Stimulated activated CD4-positive, alpha-beta T cell treated with anti-CD3 and anti-CD28 coated beads, Interleukin-15, amount 100 ng/mL, for 24 hours (primary cell): ENCODE measurements around the gene IL10RB.

Experiments used
- DNase-seq: peaks from one replicate; pipeline ENCODE4 v3.0.0-alpha.2; 2020

The IL10RB gene

GRCh38 chr21:33268393-33268736 is 2.2 kb downstream of the IL10RB start:
- no peak for DNase-seq

DNA sequence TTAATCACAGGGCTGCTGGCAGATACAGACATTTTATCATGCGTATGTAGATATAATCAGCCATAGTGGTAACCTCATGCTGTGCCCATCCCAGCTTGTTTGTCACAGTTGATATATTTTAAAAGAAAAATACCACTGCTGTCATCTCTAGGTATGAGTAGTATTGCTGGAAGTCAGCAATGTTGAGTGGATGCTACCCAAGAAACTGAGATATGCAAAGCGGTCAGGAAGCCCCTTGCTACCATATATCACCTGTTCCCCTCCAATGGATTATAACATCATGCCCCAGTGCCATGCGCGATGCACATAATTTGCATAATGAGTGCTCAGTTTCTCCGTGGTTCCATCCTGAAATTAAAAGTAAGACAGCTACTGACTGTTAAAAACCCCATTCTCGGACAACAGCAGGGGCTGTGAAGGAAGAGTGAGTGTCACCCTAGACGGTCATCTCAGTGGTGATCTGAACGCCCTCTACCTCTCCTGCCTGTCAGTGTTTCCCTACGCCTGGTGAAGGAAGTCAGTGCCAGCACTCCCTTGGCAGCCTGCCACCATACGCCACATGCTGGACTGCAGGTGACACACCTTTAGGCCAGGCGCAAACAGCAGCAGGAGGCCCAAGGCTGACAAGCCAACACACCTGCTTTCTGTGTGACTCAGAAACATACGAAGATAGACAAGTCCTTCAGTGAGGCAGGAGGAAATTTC is 2.7 kb downstream of the IL10RB start:
- DNase-seq = peak; percentile 61

DNA sequence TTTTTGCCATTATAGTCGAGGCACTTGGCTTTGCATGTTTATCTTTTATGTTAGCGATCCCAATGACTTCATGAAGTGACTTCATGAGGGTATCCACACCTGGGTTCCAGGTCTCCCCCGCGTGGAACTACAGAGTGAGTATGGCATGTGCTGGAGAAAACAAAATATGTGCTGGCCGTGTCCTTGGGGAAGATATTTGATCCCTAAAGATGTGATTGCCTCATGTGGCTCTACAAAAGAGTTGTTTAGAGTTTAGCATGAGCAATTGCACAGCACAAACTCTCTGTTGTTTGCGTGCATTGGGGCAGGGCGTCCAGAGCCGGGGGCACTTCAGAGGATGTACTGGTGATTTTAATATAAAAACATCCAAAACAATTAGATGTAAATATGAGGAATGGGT is 4.8 kb downstream of the IL10RB start:
- no peak for DNase-seq

DNA sequence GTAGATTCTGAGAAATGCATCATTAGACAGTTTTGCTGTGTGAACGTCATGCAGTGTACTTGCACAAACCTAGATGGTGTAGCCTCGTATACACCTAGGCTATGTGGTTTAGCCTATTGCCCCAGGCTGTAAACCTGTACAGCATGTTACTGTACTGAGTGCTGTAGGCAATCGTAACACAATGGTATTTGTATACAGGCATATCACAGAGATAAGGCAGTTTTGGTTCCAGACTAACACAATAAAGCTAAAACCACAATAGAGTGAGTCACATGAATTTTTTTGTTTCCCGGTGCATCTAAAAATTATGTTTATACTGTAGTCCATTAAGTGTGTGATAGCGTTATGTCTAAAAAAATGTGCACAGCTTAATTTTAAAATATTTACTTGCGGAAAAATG is 6.9 kb downstream of the IL10RB start:
- DNase-seq = no peak

DNA sequence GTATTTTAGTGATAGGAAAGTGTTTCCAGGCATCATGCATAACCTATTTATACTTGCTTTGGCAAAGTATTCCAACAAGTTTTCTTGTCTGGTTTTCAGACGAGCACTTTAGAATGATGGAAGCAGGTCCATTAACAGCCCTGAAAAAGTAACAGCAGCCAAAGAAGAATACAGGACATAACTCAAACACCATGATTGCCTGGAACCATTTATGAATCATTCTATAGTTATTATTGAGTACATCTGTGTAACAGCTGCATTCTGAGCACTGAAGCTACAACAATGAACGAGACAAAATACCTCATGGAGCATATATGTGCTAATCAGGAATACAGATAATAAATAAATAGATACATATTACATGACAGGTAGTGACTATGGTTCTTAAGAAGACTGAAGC is 12.6 kb downstream of the IL10RB start:
- no peak for DNase-seq

GRCh38 chr21:33279330-33279820 is 13.2 kb downstream of the IL10RB start:
- DNase-seq = no peak

GRCh38 chr21:33281096-33281652 is 15.0 kb downstream of the IL10RB start:
- DNase-seq = no peak

DNA sequence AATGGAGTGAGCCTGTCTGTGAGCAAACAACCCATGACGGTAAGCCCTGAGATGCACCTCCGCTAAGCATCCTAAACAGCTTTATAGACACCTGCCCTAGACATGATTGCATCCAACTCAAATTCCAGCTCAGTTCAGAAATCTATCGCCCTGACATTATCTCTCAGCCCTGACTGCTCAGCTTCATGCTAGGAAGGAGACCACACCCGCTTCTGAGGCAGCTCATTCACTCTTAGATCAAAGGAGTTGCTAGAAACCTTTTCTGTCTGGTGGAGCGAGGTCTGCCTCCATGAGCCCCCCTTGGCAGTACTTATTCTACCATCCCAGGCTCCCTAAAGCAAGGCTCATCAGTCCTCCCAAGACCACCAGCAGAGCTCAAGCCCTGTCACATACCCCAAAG is 17.0 kb downstream of the IL10RB start:
- DNase-seq = no peak

DNA sequence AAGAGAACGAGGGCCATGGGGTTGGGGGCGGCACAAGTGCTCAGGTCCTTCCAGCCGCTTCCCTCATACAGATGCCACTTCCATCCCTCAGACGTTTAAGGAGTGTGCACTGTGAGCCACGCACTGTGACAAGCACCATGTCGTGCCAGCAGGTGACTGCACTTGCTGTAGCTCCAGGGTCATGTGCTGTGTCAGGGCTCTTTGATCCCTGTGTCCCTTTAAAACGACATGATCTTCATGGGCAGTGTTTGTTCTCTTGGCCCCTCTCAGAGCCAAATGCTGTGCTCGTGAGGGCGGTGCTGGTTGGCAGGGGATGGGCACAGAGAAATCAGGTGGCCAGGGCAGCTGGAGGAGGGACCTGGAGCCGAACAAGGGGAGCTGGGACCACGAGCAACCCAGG is 19.9 kb downstream of the IL10RB start:
- no peak for DNase-seq

GRCh38 chr21:33286600-33287456 is 20.7 kb downstream of the IL10RB start:
- DNase-seq = no peak

GRCh38 chr21:33289199-33289819 is 23.1 kb downstream of the IL10RB start:
- no peak for DNase-seq

DNA sequence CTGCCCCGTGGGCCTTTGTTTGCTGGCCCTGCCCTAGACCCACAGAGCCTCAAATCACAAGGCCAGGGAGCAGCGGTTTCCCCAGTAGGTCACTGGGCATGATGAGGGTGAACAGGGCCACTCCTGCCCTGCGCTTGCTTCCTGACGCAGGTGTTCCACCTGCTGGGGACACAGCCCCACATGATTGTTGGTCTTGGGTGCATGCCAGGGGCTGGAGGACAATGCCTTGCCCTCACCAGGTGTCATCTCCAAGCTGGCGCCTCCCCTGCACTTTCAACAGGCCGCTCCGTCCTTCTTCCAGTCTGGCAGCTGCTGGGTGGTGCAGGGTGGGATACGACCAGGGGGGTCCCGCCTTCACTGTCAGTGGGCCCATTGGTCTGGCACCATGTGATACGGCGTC is 24.3 kb downstream of the IL10RB start:
- no peak for DNase-seq

DNA sequence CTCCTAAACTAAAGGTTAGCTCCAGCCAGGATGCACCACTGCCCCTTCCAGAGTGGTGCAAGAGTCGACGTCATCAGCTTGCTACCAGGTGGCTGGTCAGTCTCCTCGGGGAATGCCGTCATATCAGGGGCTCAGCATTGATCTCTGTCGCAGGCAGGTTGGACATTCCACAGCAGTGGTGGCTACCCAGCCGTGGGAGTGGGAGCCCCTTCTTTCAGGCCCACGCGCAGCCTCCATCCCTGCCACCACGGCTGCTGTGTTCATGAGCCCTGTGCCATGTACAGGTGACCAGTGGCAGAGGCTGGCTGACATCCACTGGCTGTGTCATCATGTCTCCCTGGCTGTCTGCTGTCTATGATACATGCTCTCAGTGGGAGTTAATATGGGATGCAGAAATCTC is 25.5 kb downstream of the IL10RB start:
- DNase-seq = no peak

DNA sequence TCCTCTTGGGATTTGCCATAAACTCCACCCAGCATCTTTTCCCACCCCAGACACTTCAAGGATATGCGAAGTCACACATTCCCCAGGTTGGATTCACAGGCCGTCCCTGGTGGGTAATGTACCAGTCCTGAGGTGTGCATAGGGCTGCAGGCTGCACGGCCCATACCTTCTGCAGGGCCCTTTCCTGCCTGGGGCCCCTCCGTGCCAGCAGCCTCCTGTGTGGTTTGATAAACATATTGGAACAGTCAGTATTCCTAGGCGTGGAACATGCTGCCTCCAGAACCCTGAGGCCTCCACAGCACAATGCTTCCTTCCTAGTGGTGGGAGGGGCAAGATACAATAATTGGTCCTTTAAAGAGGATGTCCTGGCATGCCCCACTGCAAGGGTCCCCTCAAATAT is 26.6 kb downstream of the IL10RB start:
- no peak for DNase-seq

- DNase-seq = no peak
These were observed 27.0 kb downstream of the IL10RB start for GRCh38 chr21:33293136-33293535.

DNA sequence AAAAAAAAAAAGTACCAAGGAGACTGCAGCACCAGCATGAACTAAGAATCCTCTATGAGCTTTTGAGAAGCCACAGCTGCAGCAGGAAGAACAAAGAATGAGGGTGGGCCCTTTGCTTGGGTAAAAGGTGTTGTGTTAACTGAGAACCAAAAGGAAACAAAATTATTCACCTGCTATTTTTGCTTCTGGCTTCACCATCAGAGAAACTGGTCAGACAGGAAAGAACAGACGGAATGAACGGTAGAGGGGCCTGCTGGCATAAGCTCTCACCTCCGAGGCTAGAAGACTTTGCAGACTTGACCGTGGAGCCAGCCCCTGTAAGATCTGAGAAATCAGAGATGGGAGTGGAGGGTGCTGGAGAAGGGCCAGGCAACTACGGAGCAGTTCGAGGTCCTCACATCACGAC is 27.6 kb downstream of the IL10RB start:
- DNase-seq = no peak

DNA sequence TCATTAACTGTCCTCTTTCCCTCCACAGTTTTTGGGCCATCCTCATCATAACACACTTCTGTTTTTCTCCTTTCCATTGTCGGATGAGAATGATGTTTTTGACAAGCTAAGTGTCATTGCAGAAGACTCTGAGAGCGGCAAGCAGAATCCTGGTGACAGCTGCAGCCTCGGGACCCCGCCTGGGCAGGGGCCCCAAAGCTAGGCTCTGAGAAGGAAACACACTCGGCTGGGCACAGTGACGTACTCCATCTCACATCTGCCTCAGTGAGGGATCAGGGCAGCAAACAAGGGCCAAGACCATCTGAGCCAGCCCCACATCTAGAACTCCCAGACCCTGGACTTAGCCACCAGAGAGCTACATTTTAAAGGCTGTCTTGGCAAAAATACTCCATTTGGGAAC is 30.0 kb downstream of the IL10RB start:
- DNase-seq = no peak

- peak; percentile 58 for DNase-seq
These were observed 33.1 kb downstream of the IL10RB start for GRCh38 chr21:33299181-33299752.

GRCh38 chr21:33300701-33301631 is 34.8 kb downstream of the IL10RB start:
- no peak for DNase-seq

- no peak for DNase-seq
These were observed 35.5 kb downstream of the IL10RB start for GRCh38 chr21:33301632-33302002.

GRCh38 chr21:33302055-33302454 is 35.9 kb downstream of the IL10RB start:
- DNase-seq = no peak

DNA sequence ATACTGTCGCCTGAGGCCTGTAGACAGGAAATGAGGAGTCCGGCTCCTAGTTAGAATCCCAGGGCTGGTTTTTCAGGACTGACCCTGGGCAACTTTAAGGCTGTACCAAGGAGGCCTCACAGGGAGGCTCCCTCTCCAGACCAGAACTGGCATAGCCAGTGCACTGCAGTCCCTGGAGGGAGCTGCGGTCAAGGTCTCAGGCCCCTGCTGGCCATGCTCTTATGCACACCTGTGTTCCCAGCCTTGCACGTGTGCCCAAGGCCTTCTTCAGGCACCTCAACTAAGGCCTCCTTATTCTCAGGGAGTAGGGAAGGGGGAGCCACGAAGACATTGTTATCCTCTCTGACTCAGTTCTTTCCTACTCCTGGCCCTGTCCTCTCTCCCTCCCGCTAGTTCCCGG is 36.6 kb downstream of the IL10RB start:
- no peak for DNase-seq
